ENCODE data around the gene MYBL2.
A peak's percentile ranks its signal among the peaks of the same experiment; 100 is the strongest.

MYBL2 gene

GRCh38 chr20:43655937-43656336 is 11.0 kb upstream of the MYBL2 start:
- TF ChIP-seq, protein P1, sequence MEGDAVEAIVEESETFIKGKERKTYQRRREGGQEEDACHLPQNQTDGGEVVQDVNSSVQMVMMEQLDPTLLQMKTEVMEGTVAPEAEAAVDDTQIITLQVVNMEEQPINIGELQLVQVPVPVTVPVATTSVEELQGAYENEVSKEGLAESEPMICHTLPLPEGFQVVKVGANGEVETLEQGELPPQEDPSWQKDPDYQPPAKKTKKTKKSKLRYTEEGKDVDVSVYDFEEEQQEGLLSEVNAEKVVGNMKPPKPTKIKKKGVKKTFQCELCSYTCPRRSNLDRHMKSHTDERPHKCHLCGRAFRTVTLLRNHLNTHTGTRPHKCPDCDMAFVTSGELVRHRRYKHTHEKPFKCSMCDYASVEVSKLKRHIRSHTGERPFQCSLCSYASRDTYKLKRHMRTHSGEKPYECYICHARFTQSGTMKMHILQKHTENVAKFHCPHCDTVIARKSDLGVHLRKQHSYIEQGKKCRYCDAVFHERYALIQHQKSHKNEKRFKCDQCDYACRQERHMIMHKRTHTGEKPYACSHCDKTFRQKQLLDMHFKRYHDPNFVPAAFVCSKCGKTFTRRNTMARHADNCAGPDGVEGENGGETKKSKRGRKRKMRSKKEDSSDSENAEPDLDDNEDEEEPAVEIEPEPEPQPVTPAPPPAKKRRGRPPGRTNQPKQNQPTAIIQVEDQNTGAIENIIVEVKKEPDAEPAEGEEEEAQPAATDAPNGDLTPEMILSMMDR (IDR thresholded peaks at IDR 0.05), result no peak
- TF ChIP-seq ZFX (IDR thresholded peaks at IDR 0.05; ENCODE audit: borderline replicate concordance), result no peak

GRCh38 chr20:43658069-43658722 is 8.7 kb upstream of the MYBL2 start:
- H3K27ac ChIP-seq, result peak overlapping the region; percentile 85
- no peak for TF ChIP-seq ZFX (IDR thresholded peaks at IDR 0.05; ENCODE audit: borderline replicate concordance)
- TF ChIP-seq, protein P1 (IDR thresholded peaks at IDR 0.05), result no peak; the same call in 1 of the 2 replicates

More at GRCh38 chr20:43655937-43656336, 11.0 kb upstream of the MYBL2 start:
- H3K27ac ChIP-seq, result no peak overlapping the region

GRCh38 chr20:43658723-43659419 is 8.0 kb upstream of the MYBL2 start:
- TF ChIP-seq ZFX (IDR thresholded peaks at IDR 0.05; ENCODE audit: borderline replicate concordance), result no peak
- TF ChIP-seq, protein P1 (IDR thresholded peaks at IDR 0.05), result peak; percentile 3; the same call in 1 of the 2 replicates
- H3K27ac ChIP-seq, result peak overlapping the region; percentile 85; the same call in 1 of the 2 replicates

GRCh38 chr20:43662943-43663655 is 3.8 kb upstream of the MYBL2 start:
- H3K27ac ChIP-seq, result no peak overlapping the region
- no peak for TF ChIP-seq ZFX (IDR thresholded peaks at IDR 0.05; ENCODE audit: borderline replicate concordance)
- TF ChIP-seq, protein P1 (IDR thresholded peaks at IDR 0.05), result no peak

GRCh38 chr20:43665466-43666176 is 1.3 kb upstream of the MYBL2 start:
- TF ChIP-seq, protein P1 (IDR thresholded peaks at IDR 0.05), result no peak
- no peak for TF ChIP-seq ZFX (IDR thresholded peaks at IDR 0.05; ENCODE audit: borderline replicate concordance)
- no peak overlapping the region for H3K27ac ChIP-seq

- H3K27ac ChIP-seq, result peak overlapping the region; percentile 71
- TF ChIP-seq, protein P1 (IDR thresholded peaks at IDR 0.05), result no peak
- no peak for TF ChIP-seq ZFX (IDR thresholded peaks at IDR 0.05; ENCODE audit: borderline replicate concordance)
These were observed 623 bp downstream of the MYBL2 start for GRCh38 chr20:43667341-43668132.

Measured in 22Rv1 (cell line).